PC-3 (cell line): ENCODE results near the gene SPDYE1. TPM values are rescaled to one million over a fixed set of nuclear protein-coding genes. Genes with fewer than 3 reads are reported as not detected.

Source experiments
- ATAC-seq: fragments of 200-7000 bp; cut with Tn5 transposase; 2 replicates; pipeline ENCODE4 v1.9.1; 2020; ENCODE audit warnings: mild to moderate bottlenecking, moderate library complexity
- BruUV-seq: library from RNA; stranded (reverse); fragments of 400-500 nt; replicated peaks from 2 replicates; lab custom pipeline; 2021; lab: Mats Ljungman, UMichigan
- CTCF ChIA-PET: fragments of 300-600 bp; sonication (Branson Sonifier 250); formaldehyde crosslinking; loops from one replicate; lab custom pipeline; 2022; ENCODE audit warnings: antibody characterized with exemption; lab: Charles Lee
- POLR2A ChIA-PET: fragments of 300-600 bp; sonication (Branson Sonifier 250); formaldehyde crosslinking; loops from one replicate; lab custom pipeline; 2022; ENCODE audit warnings: antibody characterized with exemption; ENCODE audit not compliant: unreplicated experiment; lab: Charles Lee
- DNase-seq: peaks from one replicate; pipeline ENCODE4 v3.0.0-alpha.2; 2015
- H2AFZ ChIP-seq: fragments of 300-600 bp; sonication (generic); 2 replicates; pipeline ENCODE4 v1.6.0; 2016; ENCODE audit warnings: antibody characterized with exemption, low read length
- H3F3A ChIP-seq: fragments of 300-600 bp; sonication (generic); one replicate; pipeline ENCODE4 v1.6.0; 2017; ENCODE audit warnings: antibody characterized with exemption, low read length, control low read depth, mild to moderate bottlenecking; ENCODE audit not compliant: unreplicated experiment
- H3K27ac ChIP-seq: fragments of 300-600 bp; sonication (generic); 2 replicates; pipeline ENCODE4 v1.5.1; 2016; ENCODE audit warnings: mild to moderate bottlenecking, low read length
- H3K27me3 ChIP-seq: fragments of 300-600 bp; sonication (generic); 2 replicates; pipeline ENCODE4 v1.6.1; 2016; ENCODE audit warnings: low read length, mixed read lengths
- H3K36me3 ChIP-seq: fragments of 300-600 bp; sonication (generic); 2 replicates; pipeline ENCODE4 v1.6.1; 2016; ENCODE audit warnings: low read depth, mixed run types, low read length, mixed read lengths
- H3K4me1 ChIP-seq: fragments of 300-600 bp; sonication (generic); 2 replicates; pipeline ENCODE4 v1.5.1; 2016; ENCODE audit warnings: low read length; ENCODE audit not compliant: insufficient read depth
- H3K4me2 ChIP-seq: fragments of 300-600 bp; sonication (generic); 2 replicates; pipeline ENCODE4 v1.6.0; 2016; ENCODE audit warnings: low read length
- H3K4me3 ChIP-seq: fragments of 300-600 bp; sonication (generic); 2 replicates; pipeline ENCODE4 v1.5.1; 2016; ENCODE audit warnings: mild to moderate bottlenecking, low read length, mixed read lengths
- H3K79me2 ChIP-seq: fragments of 300-600 bp; sonication (generic); 2 replicates; pipeline ENCODE4 v1.6.1; 2017; ENCODE audit warnings: low read length, mixed read lengths
- H3K9ac ChIP-seq: fragments of 300-600 bp; sonication (generic); 2 replicates; pipeline ENCODE4 v1.6.0; 2016; ENCODE audit warnings: mild to moderate bottlenecking, low read length
- H3K9me2 ChIP-seq: fragments of 300-600 bp; sonication (generic); replicated peaks from 2 replicates; pipeline ENCODE4 v1.6.1; 2016; ENCODE audit warnings: mixed run types, low read length, mixed read lengths
- H3K9me3 ChIP-seq: fragments of 300-600 bp; sonication (generic); 2 replicates; pipeline ENCODE4 v1.6.1; 2016; ENCODE audit warnings: low read length, mixed read lengths
- H4K20me1 ChIP-seq: fragments of 300-600 bp; sonication (generic); 2 replicates; pipeline ENCODE4 v1.6.1; 2016; ENCODE audit warnings: low read length, mixed read lengths
- CTCF ChIP-seq: fragments of 300-600 bp; sonication (generic); conservative IDR thresholded peaks from 2 replicates; pipeline ENCODE4 v1.5.1; 2017; ENCODE audit warnings: antibody characterized with exemption, low read depth, mild to moderate bottlenecking, low read length
- EZH2 ChIP-seq: fragments of 300-600 bp; sonication (generic); IDR thresholded peaks from one replicate; pipeline ENCODE4 v1.6.1; 2017; ENCODE audit warnings: antibody characterized with exemption, mild to moderate bottlenecking, low read length; ENCODE audit not compliant: unreplicated experiment
- EZH2phosphoT487 ChIP-seq: fragments of 300-600 bp; sonication (generic); IDR thresholded peaks from 2 replicates; pipeline ENCODE4 v1.6.1; 2018; ENCODE audit warnings: mild to moderate bottlenecking, antibody characterized with exemption, low read length, borderline replicate concordance
- intact Hi-C: fragments of 100-400 bp; cut with micrococcal nuclease; formaldehyde crosslinking; loops from 2 replicates; pipeline ENCODE4 v1.9.0; 2023
- total RNA-seq: library from RNA; depleted of rRNA; stranded (reverse); fragments of >200 nt; gene quantifications from 2 replicates; pipeline ENCODE4 v1.2.3, GENCODE V29; 2014

Gene SPDYE1
- total RNA-seq, 1 experiment from 2014 or later, result not detected

- intact Hi-C loops, result no loop called here
- no peaks in the 10 kb centered on the region for H4K20me1 ChIP-seq
- H3K9me2 ChIP-seq, result no peaks in the 10 kb centered on the region
- TF ChIP-seq CTCF (no peak), EZH2phosphoT487 (no peak), EZH2 (no peak)
- H3K79me2 ChIP-seq, result peaks cover 28% of the 10 kb centered on the region
- peaks cover 5% of the 10 kb centered on the region; the same call in 1 of the 2 replicates for H3K36me3 ChIP-seq
- no peak for ATAC-seq
- CTCF ChIA-PET, result no interaction called here
- no peaks in the 10 kb centered on the region for H3K27me3 ChIP-seq
- H3K9me3 ChIP-seq, result no peaks in the 10 kb centered on the region
- no peak overlapping the region for H3K4me3 ChIP-seq
- no peak overlapping the region for H3K9ac ChIP-seq
- peaks cover 18% of the 10 kb centered on the region for H3K4me1 ChIP-seq
- H2AFZ ChIP-seq, result no peak overlapping the region
- H3K27ac ChIP-seq, result no peak overlapping the region
- POLR2A ChIA-PET, result no interaction called here
- no TSS peak for BruUV-seq
- no peak overlapping the region for H3K4me2 ChIP-seq
- no peak for DNase-seq
- no peaks in the 10 kb centered on the region for H3F3A ChIP-seq
These were observed 44.5 kb downstream of the SPDYE1 start for GRCh38 chr7:44042221-44042620.

GRCh38 chr7:44043902-44044301 lies 46.2 kb downstream of the SPDYE1 start:
- Histone ChIP-seq H3K79me2 (peaks cover 42% of the 10 kb centered on the region), H3K9me2 (no peaks in the 10 kb centered on the region), H3K36me3 (peaks cover 5% of the 10 kb centered on the region; the same call in 1 of the 2 replicates), H3K4me1 (peaks cover 26% of the 10 kb centered on the region), H3K4me3 (peak overlapping the region; percentile 91), H3K9ac (peak overlapping the region; percentile 96), H3K9me3 (no peaks in the 10 kb centered on the region), H2AFZ (peak overlapping the region; percentile 84), H3K27ac (peak overlapping the region; percentile 41), H3K4me2 (peak overlapping the region; percentile 91), H3K27me3 (no peaks in the 10 kb centered on the region), H3F3A (no peaks in the 10 kb centered on the region), H4K20me1 (peaks cover 8% of the 10 kb centered on the region; the same call in 1 of the 2 replicates)
- DNase-seq (no peak), ATAC-seq (no peak)
- CTCF ChIA-PET, result no interaction called here
- TSS peak; percentile 93 for BruUV-seq
- intact Hi-C loops, result no loop called here
- POLR2A ChIA-PET, result no interaction called here
- TF ChIP-seq CTCF (no peak), EZH2phosphoT487 (no peak), EZH2 (no peak)
